ENCODE data around the gene BCLAF3.

The BCLAF3 gene

DNA sequence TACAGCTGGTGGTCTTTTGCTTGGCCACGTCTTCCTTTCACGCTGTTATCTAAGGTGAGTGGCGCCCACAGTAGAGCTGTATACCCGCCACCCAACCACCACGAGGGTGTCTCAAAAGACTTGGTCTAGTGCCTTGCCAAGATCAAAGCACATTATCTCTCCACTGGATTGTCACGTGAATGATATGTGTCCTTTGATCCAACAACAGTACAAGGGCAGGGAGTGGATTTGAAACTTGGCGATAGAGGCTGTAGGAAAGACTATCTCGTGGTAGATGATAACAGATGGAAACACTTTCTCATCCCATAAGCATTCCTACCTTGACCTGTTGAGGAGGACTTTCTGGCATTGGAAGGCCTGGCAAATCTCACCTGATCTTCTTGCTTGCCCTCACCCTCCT, 37.7 kb upstream of the BCLAF3 start:
- TF ChIP-seq ZBTB7A (IDR thresholded peaks at IDR 0.05; ENCODE audit: low read depth) (no peak), EP300 (IDR thresholded peaks at IDR 0.05; ENCODE audit: borderline replicate concordance) (no peak), YY1 (IDR thresholded peaks at IDR 0.05; ENCODE audit: low read depth) (no peak), TCF12 (IDR thresholded peaks at IDR 0.05; ENCODE audit: low read depth) (no peak), TEAD4 (IDR thresholded peaks at IDR 0.05) (no peak), CEBPB (IDR thresholded peaks at IDR 0.05) (no peak), RAD21 (IDR thresholded peaks at IDR 0.05; ENCODE audit: low read depth) (no peak)
- TF ChIP-seq, protein P1, sequence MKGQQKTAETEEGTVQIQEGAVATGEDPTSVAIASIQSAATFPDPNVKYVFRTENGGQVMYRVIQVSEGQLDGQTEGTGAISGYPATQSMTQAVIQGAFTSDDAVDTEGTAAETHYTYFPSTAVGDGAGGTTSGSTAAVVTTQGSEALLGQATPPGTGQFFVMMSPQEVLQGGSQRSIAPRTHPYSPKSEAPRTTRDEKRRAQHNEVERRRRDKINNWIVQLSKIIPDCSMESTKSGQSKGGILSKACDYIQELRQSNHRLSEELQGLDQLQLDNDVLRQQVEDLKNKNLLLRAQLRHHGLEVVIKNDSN (IDR thresholded peaks at IDR 0.05): no peak
- TF ChIP-seq, protein P2, sequence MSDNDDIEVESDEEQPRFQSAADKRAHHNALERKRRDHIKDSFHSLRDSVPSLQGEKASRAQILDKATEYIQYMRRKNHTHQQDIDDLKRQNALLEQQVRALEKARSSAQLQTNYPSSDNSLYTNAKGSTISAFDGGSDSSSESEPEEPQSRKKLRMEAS (IDR thresholded peaks at IDR 0.05): no peak

DNA sequence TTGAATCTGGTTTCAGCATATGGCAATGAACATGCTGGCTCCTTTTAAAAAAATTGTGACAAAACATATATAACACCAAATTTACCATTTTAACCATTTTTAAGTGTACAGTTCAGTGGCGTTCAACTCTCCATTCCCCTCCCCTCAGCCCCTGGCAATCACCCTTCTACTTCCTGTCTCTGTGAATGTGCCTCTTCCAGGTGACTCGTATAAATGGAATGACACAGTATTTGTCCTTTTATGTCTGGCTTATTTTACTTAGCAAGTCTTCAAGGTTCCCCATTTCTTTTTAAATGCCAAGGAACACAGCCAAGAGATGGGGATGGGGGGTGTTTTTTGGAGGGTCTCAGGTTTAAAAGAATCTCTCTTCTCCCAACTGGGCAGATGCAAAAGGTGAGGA, 35.4 kb upstream of the BCLAF3 start:
- TF ChIP-seq CEBPB (IDR thresholded peaks at IDR 0.05) (no peak), NFIC (IDR thresholded peaks at IDR 0.05) (no peak), RAD21 (IDR thresholded peaks at IDR 0.05; ENCODE audit: low read depth) (no peak), YY1 (IDR thresholded peaks at IDR 0.05; ENCODE audit: low read depth) (no peak), ZBTB7A (IDR thresholded peaks at IDR 0.05; ENCODE audit: low read depth) (no peak), TEAD4 (IDR thresholded peaks at IDR 0.05) (no peak), EP300 (IDR thresholded peaks at IDR 0.05; ENCODE audit: borderline replicate concordance) (no peak), TAF1 (IDR thresholded peaks at IDR 0.05; ENCODE audit: low read depth) (no peak), EGR1 (IDR thresholded peaks at IDR 0.05) (no peak)
- TF ChIP-seq, protein P2 (IDR thresholded peaks at IDR 0.05): no peak
- TF ChIP-seq, protein P3, sequence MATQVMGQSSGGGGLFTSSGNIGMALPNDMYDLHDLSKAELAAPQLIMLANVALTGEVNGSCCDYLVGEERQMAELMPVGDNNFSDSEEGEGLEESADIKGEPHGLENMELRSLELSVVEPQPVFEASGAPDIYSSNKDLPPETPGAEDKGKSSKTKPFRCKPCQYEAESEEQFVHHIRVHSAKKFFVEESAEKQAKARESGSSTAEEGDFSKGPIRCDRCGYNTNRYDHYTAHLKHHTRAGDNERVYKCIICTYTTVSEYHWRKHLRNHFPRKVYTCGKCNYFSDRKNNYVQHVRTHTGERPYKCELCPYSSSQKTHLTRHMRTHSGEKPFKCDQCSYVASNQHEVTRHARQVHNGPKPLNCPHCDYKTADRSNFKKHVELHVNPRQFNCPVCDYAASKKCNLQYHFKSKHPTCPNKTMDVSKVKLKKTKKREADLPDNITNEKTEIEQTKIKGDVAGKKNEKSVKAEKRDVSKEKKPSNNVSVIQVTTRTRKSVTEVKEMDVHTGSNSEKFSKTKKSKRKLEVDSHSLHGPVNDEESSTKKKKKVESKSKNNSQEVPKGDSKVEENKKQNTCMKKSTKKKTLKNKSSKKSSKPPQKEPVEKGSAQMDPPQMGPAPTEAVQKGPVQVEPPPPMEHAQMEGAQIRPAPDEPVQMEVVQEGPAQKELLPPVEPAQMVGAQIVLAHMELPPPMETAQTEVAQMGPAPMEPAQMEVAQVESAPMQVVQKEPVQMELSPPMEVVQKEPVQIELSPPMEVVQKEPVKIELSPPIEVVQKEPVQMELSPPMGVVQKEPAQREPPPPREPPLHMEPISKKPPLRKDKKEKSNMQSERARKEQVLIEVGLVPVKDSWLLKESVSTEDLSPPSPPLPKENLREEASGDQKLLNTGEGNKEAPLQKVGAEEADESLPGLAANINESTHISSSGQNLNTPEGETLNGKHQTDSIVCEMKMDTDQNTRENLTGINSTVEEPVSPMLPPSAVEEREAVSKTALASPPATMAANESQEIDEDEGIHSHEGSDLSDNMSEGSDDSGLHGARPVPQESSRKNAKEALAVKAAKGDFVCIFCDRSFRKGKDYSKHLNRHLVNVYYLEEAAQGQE (IDR thresholded peaks at IDR 0.05; ENCODE audit: low read depth): no peak

- TF ChIP-seq ZBTB7A (IDR thresholded peaks at IDR 0.05; ENCODE audit: low read depth) (no peak), TAF1 (IDR thresholded peaks at IDR 0.05; ENCODE audit: low read depth) (no peak), TCF12 (IDR thresholded peaks at IDR 0.05; ENCODE audit: low read depth) (no peak), EGR1 (IDR thresholded peaks at IDR 0.05) (no peak), NFIC (IDR thresholded peaks at IDR 0.05) (no peak), CREB1 (IDR thresholded peaks at IDR 0.05; ENCODE audit: low read depth) (no peak), YY1 (IDR thresholded peaks at IDR 0.05; ENCODE audit: low read depth) (no peak), EP300 (IDR thresholded peaks at IDR 0.05; ENCODE audit: borderline replicate concordance) (no peak), CEBPB (IDR thresholded peaks at IDR 0.05) (no peak), RAD21 (IDR thresholded peaks at IDR 0.05; ENCODE audit: low read depth) (no peak), FOXM1 (IDR thresholded peaks at IDR 0.05; ENCODE audit: borderline replicate concordance, low read depth) (no peak), TEAD4 (IDR thresholded peaks at IDR 0.05) (no peak)
- TF ChIP-seq, protein P3 (IDR thresholded peaks at IDR 0.05; ENCODE audit: low read depth): no peak
- TF ChIP-seq, protein P2 (IDR thresholded peaks at IDR 0.05): no peak
- TF ChIP-seq, protein P1 (IDR thresholded peaks at IDR 0.05): no peak
These were observed 29.0 kb upstream of the BCLAF3 start for GRCh38 chrX:20019672-20020365.

DNA sequence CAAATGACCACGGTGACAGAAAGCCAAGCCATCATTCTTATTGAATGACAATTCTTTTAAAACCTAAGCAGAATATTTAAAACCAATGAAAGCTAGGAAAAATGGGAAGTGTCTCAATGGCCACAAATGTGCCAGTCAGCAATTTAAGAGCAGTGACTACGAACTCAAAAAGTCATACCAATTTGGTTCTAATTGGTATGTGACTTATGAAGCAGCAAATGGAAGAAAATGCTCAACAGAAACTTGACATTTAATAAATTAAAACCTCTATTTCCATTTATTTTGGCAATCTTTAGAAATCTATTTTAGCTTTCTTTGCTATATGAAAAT, 25.7 kb upstream of the BCLAF3 start:
- TF ChIP-seq, protein P2 (IDR thresholded peaks at IDR 0.05): no peak
- TF ChIP-seq TCF12 (IDR thresholded peaks at IDR 0.05; ENCODE audit: low read depth) (no peak), YY1 (IDR thresholded peaks at IDR 0.05; ENCODE audit: low read depth) (no peak), RAD21 (IDR thresholded peaks at IDR 0.05; ENCODE audit: low read depth) (no peak), CEBPB (IDR thresholded peaks at IDR 0.05) (no peak), ZBTB7A (IDR thresholded peaks at IDR 0.05; ENCODE audit: low read depth) (no peak), TAF1 (IDR thresholded peaks at IDR 0.05; ENCODE audit: low read depth) (no peak), TEAD4 (IDR thresholded peaks at IDR 0.05) (no peak), EP300 (IDR thresholded peaks at IDR 0.05; ENCODE audit: borderline replicate concordance) (no peak), EGR1 (IDR thresholded peaks at IDR 0.05) (no peak), CREB1 (IDR thresholded peaks at IDR 0.05; ENCODE audit: low read depth) (no peak), NFIC (IDR thresholded peaks at IDR 0.05) (no peak)
- TF ChIP-seq, protein P1 (IDR thresholded peaks at IDR 0.05): no peak
- TF ChIP-seq, protein P3 (IDR thresholded peaks at IDR 0.05; ENCODE audit: low read depth): no peak
